Endothelial cell of umbilical vein (primary cell): Measurements from ENCODE around the gene RAPGEF3. TPM values are rescaled to one million over a fixed set of nuclear protein-coding genes. Genes with fewer than 3 reads are reported as not detected.

Experiments
- BruUV-seq: library from RNA; stranded (reverse); fragments of 400-500 nt; replicated peaks from 2 replicates; lab custom pipeline; 2021; lab: Mats Ljungman, UMichigan
- CTCF ChIA-PET: fragments of 300-600, 350-600 bp; sonication (Branson Sonifier 250); formaldehyde crosslinking; loops from one replicate; lab custom pipeline; 2021; ENCODE audit warnings: antibody characterized with exemption, inconsistent platforms; lab: Charles Lee
- POLR2A ChIA-PET: fragments of 300-600, 350-600 bp; sonication (Branson Sonifier 250); formaldehyde crosslinking; loops from one replicate; lab custom pipeline; 2021; ENCODE audit warnings: antibody characterized with exemption, inconsistent platforms; lab: Charles Lee
- DNase-seq: peaks from one replicate; pipeline ENCODE4 v3.0.0-alpha.2; 2011; ENCODE audit warnings: low read depth, low spot score
- FAIRE-seq: peaks from 2 replicates; lab custom pipeline; 2011; peaks lifted over from hg19 to GRCh38; lab: Jason Lieb, UNC
- H2AFZ ChIP-seq: 2 replicates; pipeline ENCODE4 v1.6.0; 2012; ENCODE audit warnings: low read depth, low read length, control low read depth, inconsistent platforms
- H3K27ac ChIP-seq: 2 replicates; pipeline ENCODE4 v1.5.1; 2011; ENCODE audit warnings: low read depth, mild to moderate bottlenecking, control low read depth, low read length, moderate library complexity; ENCODE audit not compliant: insufficient read depth
- H3K27me3 ChIP-seq, 2 experiments: 2 replicates each; pipeline versions ENCODE4 v1.6.0 to v1.6.1; 2011; ENCODE audit warnings: low read length in 2 of 2, mixed read lengths in 1 of 2; ENCODE audit not compliant: control insufficient read depth in 2 of 2, insufficient read depth in 2 of 2
- H3K36me3 ChIP-seq, 2 experiments: 2 replicates in 1 of 2; 3 replicates in 1 of 2; pipeline ENCODE4 v1.5.1; 2011; ENCODE audit warnings: low read length in 2 of 2, mild to moderate bottlenecking in 1 of 2, moderate library complexity in 1 of 2; ENCODE audit not compliant: control insufficient read depth in 2 of 2, insufficient read depth in 2 of 2; ENCODE audit errors: extremely low read depth in 1 of 2
- H3K4me1 ChIP-seq: 3 replicates; pipeline ENCODE4 v1.5.1; 2011; ENCODE audit warnings: mild to moderate bottlenecking, low read length; ENCODE audit not compliant: control insufficient read depth, insufficient read depth; ENCODE audit errors: extremely low read depth
- H3K4me2 ChIP-seq: 2 replicates; pipeline ENCODE4 v1.6.1; 2011; ENCODE audit warnings: low read length, control low read depth, mixed read lengths; ENCODE audit not compliant: insufficient read depth
- H3K4me3 ChIP-seq, 3 experiments: fragments of 200-600 bp in 1 of 3; sonication (generic), shearing (Covaris generic) in 1 of 3; replicated peaks in 1 of 3; 2 replicates each; pipeline ENCODE4 v1.5.1; 2011 to 2016; ENCODE audit warnings: control low read depth in 3 of 3, low read length in 3 of 3, mild to moderate bottlenecking in 2 of 3, inconsistent platforms in 1 of 3, low read depth in 1 of 3, moderate library complexity in 1 of 3; ENCODE audit not compliant: insufficient read depth in 1 of 3
- H3K79me2 ChIP-seq: 2 replicates; pipeline ENCODE4 v1.6.0; 2012; ENCODE audit warnings: low read length, inconsistent platforms; ENCODE audit not compliant: control insufficient read depth, insufficient read depth
- H3K9ac ChIP-seq: replicated peaks from 2 replicates; pipeline ENCODE3; 2011; ENCODE audit warnings: low read length, control low read depth; ENCODE audit not compliant: insufficient read depth; ENCODE audit errors: extremely low read depth
- H3K9me1 ChIP-seq: replicated peaks from 3 replicates; pipeline ENCODE4 v1.6.0; 2011; ENCODE audit warnings: mild to moderate bottlenecking, low read length; ENCODE audit not compliant: control insufficient read depth, insufficient read depth; ENCODE audit errors: extremely low read depth
- H3K9me3 ChIP-seq: replicated peaks from 2 replicates; pipeline ENCODE4 v1.5.1; 2012; ENCODE audit warnings: low read length, inconsistent platforms; ENCODE audit not compliant: control insufficient read depth, insufficient read depth
- H4K20me1 ChIP-seq: replicated peaks from 2 replicates; pipeline ENCODE3; 2011; ENCODE audit warnings: mild to moderate bottlenecking, low read length; ENCODE audit not compliant: control insufficient read depth, insufficient read depth; ENCODE audit errors: extremely low read depth
- CTCF ChIP-seq, 2 donors: IDR thresholded peaks; 1 replicate in 1 of 2; 2 replicates in 1 of 2; pipeline ENCODE4 v1.5.1; 2011; ENCODE audit warnings: low read length in 2 of 2, mild to moderate bottlenecking in 2 of 2, moderate library complexity in 2 of 2, control low read depth in 1 of 2, inconsistent platforms in 1 of 2, low read depth in 1 of 2; ENCODE audit not compliant: insufficient read depth in 1 of 2; ENCODE audit errors: extremely low read depth in 1 of 2
- FOS ChIP-seq: IDR thresholded peaks from 2 replicates; pipeline ENCODE4 v1.6.1; 2011; ENCODE audit warnings: mild to moderate bottlenecking, low read length, moderate library complexity, borderline replicate concordance; ENCODE audit not compliant: insufficient read depth
- JUN ChIP-seq: IDR thresholded peaks from 2 replicates; pipeline ENCODE4 v1.6.1; 2011; ENCODE audit warnings: borderline replicate concordance, low read depth; ENCODE audit not compliant: insufficient read length, insufficient read depth
- MYC ChIP-seq: IDR thresholded peaks from one replicate; pipeline ENCODE4 v1.6.1; 2011; ENCODE audit warnings: mild to moderate bottlenecking, low read depth, low read length
- POLR2A ChIP-seq: IDR thresholded peaks from 2 replicates; pipeline ENCODE4 v1.6.1; 2012; ENCODE audit warnings: low read depth, mild to moderate bottlenecking, control low read depth, low read length
- POLR2AphosphoS5 ChIP-seq: IDR thresholded peaks from 2 replicates; pipeline ENCODE4 v1.6.1; 2012; ENCODE audit warnings: low read depth, mild to moderate bottlenecking, control low read depth, low read length, moderate library complexity; ENCODE audit not compliant: insufficient read depth
- dilution Hi-C: fragments of 300-500 bp; cut with MboI; formaldehyde crosslinking; loops from one replicate; pipeline ENCODE4 v1.15.0; 2019; ENCODE audit warnings: low sequenced_read_pairs; ENCODE audit not compliant: extremely low pct_ligation_motif_present
- intact Hi-C: fragments of 100-400 bp; cut with micrococcal nuclease; formaldehyde crosslinking; loops from one replicate; pipeline ENCODE4 v1.10.0; 2022
- polyA plus RNA-seq, 4 experiments: library from polyadenylated mRNA; depleted of rRNA in 3 of 4; stranded (reverse) in 3 of 4; unstranded in 1 of 4; fragments of >200 nt; gene quantifications; 2 replicates each; pipeline versions ENCODE4 v1.2.1 to v1.2.3, GENCODE V29; 2011 to 2012; ENCODE audit warnings: missing spikeins in 1 of 4
- total RNA-seq: library from RNA; stranded (reverse); gene quantifications from 2 replicates; pipeline ENCODE4 v1.2.3, GENCODE V29; 2021
- TF ChIP-seq, protein P1 (sequence below): IDR thresholded peaks from 2 replicates; pipeline ENCODE4 v1.6.1; 2011; ENCODE audit not compliant: insufficient read depth, insufficient read length

RAPGEF3 gene
- total and polyA plus RNA-seq, 2 donors (not counting 3 experiments of a cell fraction or from before 2014, with no cell fraction given), result 34.5 to 55.1 TPM

- H3K79me2 ChIP-seq, result no peaks in the 10 kb centered on the region
- no TSS peak for BruUV-seq
- TF ChIP-seq FOS (no peak), POLR2AphosphoS5 (no peak), CTCF (IDR thresholded peaks at IDR 0.05; ENCODE audit: extremely low read depth in 1 of 2, insufficient read depth in 1 of 2, low read depth in 1 of 2, low read length in 2 of 2) (peak; percentile 20 to 61), JUN (no peak), MYC (no peak), POLR2A (no peak)
- TF ChIP-seq, protein P1, sequence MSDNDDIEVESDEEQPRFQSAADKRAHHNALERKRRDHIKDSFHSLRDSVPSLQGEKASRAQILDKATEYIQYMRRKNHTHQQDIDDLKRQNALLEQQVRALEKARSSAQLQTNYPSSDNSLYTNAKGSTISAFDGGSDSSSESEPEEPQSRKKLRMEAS, result no peak
- no peak overlapping the region for H3K27ac ChIP-seq
- no peaks in the 10 kb centered on the region for H4K20me1 ChIP-seq
- ChIA-PET CTCF (interaction anchor here (0.5 to 3.2 kb wide), 27 partner anchors 9 to 1562 kb away, joined by 3 to 54 read pairs (median 4); partner anchors contain the start of genes AMIGO2, PCED1B and RPAP3), POLR2A (no interaction called here)
- DNase-seq (peak; percentile 54), FAIRE-seq (no peak)
- no peaks in the 10 kb centered on the region for H3K9me3 ChIP-seq
- H3K27me3 ChIP-seq, result no peaks in the 10 kb centered on the region
- intact Hi-C loops (loop anchor here (1.0 kb wide), 3 partner anchors 35 to 654 kb away; no protein-coding TSS in a partner anchor), dilution Hi-C loops (no loop called here)
- H3K4me3 ChIP-seq, result no peak overlapping the region
- no peak overlapping the region for H3K9ac ChIP-seq
- peaks cover 0 to 6% of the 10 kb centered on the region in 2 experiments for H3K36me3 ChIP-seq
- no peak overlapping the region for H3K4me2 ChIP-seq
- H3K9me1 ChIP-seq, result no peaks in the 10 kb centered on the region
- H3K4me1 ChIP-seq, result no peaks in the 10 kb centered on the region
- H2AFZ ChIP-seq, result no peak overlapping the region
Observed at GRCh38 chr12:47686645-47687240, 71.9 kb downstream of the RAPGEF3 start.

Other genes with a start within 250 kb of the RAPGEF3 start
- 29.8 and 32.5 TPM in 2 replicates for gene RPAP3, start 52.9 kb downstream of the RAPGEF3 start, total RNA-seq
- gene RPAP3, start 52.9 kb downstream of the RAPGEF3 start, polyA plus RNA-seq, result 2.0 and 3.9 TPM in 2 replicates
- not detected in 2 replicates for gene ENDOU, start 33.4 kb downstream of the RAPGEF3 start, total RNA-seq
- not detected in 2 replicates for gene ENDOU, start 33.4 kb downstream of the RAPGEF3 start, polyA plus RNA-seq
- 17.9 and 20.3 TPM in 2 replicates for gene SLC48A1, start 14.4 kb upstream of the RAPGEF3 start, total RNA-seq
- gene SLC48A1, start 14.4 kb upstream of the RAPGEF3 start, polyA plus RNA-seq, result 17.3 and 19.8 TPM in 2 replicates
- gene HDAC7, start 61.0 kb upstream of the RAPGEF3 start, total RNA-seq, result 249 and 252 TPM in 2 replicates
- gene HDAC7, start 61.0 kb upstream of the RAPGEF3 start, polyA plus RNA-seq, result 119 and 122 TPM in 2 replicates
- 0.48 and 0.73 TPM in 2 replicates for gene VDR, start 146.1 kb upstream of the RAPGEF3 start, total RNA-seq
- 0.81 and 0.91 TPM in 2 replicates for gene VDR, start 146.1 kb upstream of the RAPGEF3 start, polyA plus RNA-seq
- 67.7 and 84.4 TPM in 2 replicates for gene TMEM106C, start 204.7 kb upstream of the RAPGEF3 start, total RNA-seq
- 148 and 170 TPM in 2 replicates for gene TMEM106C, start 204.7 kb upstream of the RAPGEF3 start, polyA plus RNA-seq
- not detected in 2 replicates for gene COL2A1, start 245.6 kb upstream of the RAPGEF3 start, total RNA-seq
- not detected in 2 replicates for gene COL2A1, start 245.6 kb upstream of the RAPGEF3 start, polyA plus RNA-seq